Measurements from ENCODE around the gene CYB561A3. TPM values are rescaled to one million over a fixed set of nuclear protein-coding genes. Genes with fewer than 3 reads are reported as not detected.

Gene CYB561A3
- total RNA-seq, 2 experiments from 2014 or later = 43.9 to 51.2 TPM

- peaks cover 5% of the 10 kb centered on the region for H3K4me1 Mint-ChIP-seq
- H3K27ac Mint-ChIP-seq = no peak overlapping the region
These were observed 19.2 kb upstream of the CYB561A3 start for GRCh38 chr11:61380884-61381283.

GRCh38 chr11:61378713-61379313, 17.1 kb upstream of the CYB561A3 start:
- DNase-seq (no peak), ATAC-seq (no peak)
- Mint-ChIP-seq H3K4me3 (no peak overlapping the region), H3K27ac (no peak overlapping the region), H3K9me3 (ENCODE audit: low read depth) (no peaks in the 10 kb centered on the region), H3K36me3 (peaks cover 16% of the 10 kb centered on the region), H3K4me1 (no peaks in the 10 kb centered on the region), H3K27me3 (no peaks in the 10 kb centered on the region)
- CTCF ChIA-PET = interaction anchor here (1.2 kb wide), 1 partner anchor 16 kb away, joined by 4 read pairs; the partner anchor contains the start of gene TMEM138

More at GRCh38 chr11:61380884-61381283, 19.2 kb upstream of the CYB561A3 start:
- Mint-ChIP-seq H3K9me3 (ENCODE audit: low read depth) (no peaks in the 10 kb centered on the region), H3K36me3 (peaks cover 4% of the 10 kb centered on the region), H3K27me3 (no peaks in the 10 kb centered on the region), H3K4me3 (no peak overlapping the region)
- CTCF ChIA-PET = interaction anchor here (0.7 to 1.0 kb wide), 3 partner anchors 39 to 90 kb away, joined by 3 to 5 read pairs (median 4); no protein-coding TSS in a partner anchor
- no peak for DNase-seq
- ATAC-seq = no peak

DNA sequence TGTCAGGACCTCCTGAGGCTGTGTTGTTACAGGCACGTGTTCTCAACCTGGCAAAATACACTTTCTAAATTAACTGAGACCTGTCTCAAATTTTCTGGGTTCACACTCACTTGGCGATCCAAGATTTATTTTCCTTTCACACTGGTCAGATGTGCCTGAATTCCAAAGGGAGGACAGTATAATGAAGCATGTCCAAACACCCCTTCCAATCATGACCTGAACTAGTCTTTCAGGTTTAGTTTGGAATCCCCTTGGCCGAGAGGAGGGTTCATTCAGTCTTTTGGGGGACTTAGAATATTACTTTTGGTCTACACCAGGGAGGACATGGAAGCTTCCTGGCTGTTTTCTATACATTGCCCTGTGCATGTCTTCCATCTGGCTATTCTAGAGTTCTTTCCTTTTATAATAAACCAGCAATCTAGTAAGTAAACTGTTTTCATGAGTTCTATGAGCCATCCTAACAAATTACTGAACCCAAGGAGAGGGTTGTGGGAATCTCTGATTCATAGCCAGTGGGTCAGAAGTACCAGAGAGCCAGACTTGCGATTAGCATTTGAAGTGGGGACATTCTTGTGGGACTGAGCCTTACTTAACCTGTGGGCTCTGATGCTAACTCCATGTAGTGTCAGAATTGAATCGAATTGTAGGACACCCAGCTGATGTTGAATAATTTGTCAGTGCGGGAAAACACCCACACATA, 15.9 kb upstream of the CYB561A3 start:
- H3K27me3 Mint-ChIP-seq = no peaks in the 10 kb centered on the region
- DNase-seq (no peak), ATAC-seq (no peak)
- CTCF ChIA-PET = interaction anchor here (1.2 kb wide), 1 partner anchor 41 kb away, joined by 3 read pairs; no protein-coding TSS in a partner anchor
- no peak overlapping the region for H3K27ac Mint-ChIP-seq
- H3K4me3 Mint-ChIP-seq = no peak overlapping the region
- H3K9me3 Mint-ChIP-seq (ENCODE audit: low read depth) = no peaks in the 10 kb centered on the region
- no peaks in the 10 kb centered on the region for H3K4me1 Mint-ChIP-seq
- H3K36me3 Mint-ChIP-seq = peaks cover 19% of the 10 kb centered on the region

- Mint-ChIP-seq H3K27me3 (no peaks in the 10 kb centered on the region), H3K9me3 (ENCODE audit: low read depth) (peaks cover 2% of the 10 kb centered on the region), H3K4me3 (no peak overlapping the region), H3K27ac (no peak overlapping the region), H3K36me3 (peaks cover 31% of the 10 kb centered on the region), H3K4me1 (no peaks in the 10 kb centered on the region)
- CTCF ChIA-PET = interaction anchor here (0.7 to 2.9 kb wide), 3 partner anchors 10 to 315 kb away, joined by 3 to 18 read pairs (median 3); no protein-coding TSS in a partner anchor
- ATAC-seq = no peak
- no peak for DNase-seq
These were observed 14.1 kb upstream of the CYB561A3 start for GRCh38 chr11:61375761-61376108.

DNA sequence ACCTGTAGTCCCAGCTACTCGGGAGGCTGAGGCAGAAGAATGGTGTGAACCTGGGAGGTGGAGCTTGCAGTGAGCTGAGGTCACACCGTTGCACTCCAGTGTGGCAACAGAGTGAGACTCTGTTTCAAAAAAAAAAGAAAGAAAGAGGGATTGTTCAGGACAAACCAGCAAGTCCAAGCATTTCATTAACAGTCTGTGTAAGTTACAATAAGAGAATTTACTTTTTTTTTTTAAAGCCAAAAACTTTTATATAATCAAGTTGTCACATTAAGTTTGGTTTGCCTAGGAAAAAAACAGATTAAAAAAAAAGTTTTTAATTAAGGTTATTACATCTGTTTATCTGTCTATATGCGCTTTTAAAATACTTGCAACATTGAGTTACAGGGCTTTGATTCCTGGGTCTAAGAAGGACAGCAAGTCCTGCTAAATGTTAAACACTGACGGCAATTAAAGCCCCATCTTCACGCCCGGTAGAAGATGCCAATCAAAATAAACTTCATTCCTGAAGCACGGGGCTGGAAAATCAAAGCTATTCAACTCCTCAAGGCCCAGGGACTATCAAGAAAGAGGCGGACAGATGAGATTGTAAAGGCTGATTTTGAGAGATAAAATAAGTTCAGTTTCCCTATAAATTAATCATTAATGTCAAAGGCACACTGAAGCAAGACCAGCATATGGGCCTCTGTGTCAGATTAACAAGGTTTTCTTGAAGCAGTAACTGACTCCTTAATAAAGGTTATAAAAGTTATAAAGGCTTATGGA, 11.2 kb upstream of the CYB561A3 start:
- ATAC-seq (no peak), DNase-seq (no peak)
- peaks cover 19% of the 10 kb centered on the region for H3K4me1 Mint-ChIP-seq
- CTCF ChIA-PET = interaction anchor here (0.7 to 4.5 kb wide), 3 partner anchors 11 to 63 kb away, joined by 3 to 23 read pairs (median 7); partner anchors contain the start of genes CYB561A3 and TMEM138
- no peak overlapping the region for H3K27ac Mint-ChIP-seq
- H3K4me3 Mint-ChIP-seq = no peak overlapping the region
- no peaks in the 10 kb centered on the region for H3K27me3 Mint-ChIP-seq
- H3K36me3 Mint-ChIP-seq = peaks cover 55% of the 10 kb centered on the region
- peaks cover 2% of the 10 kb centered on the region for H3K9me3 Mint-ChIP-seq (ENCODE audit: low read depth)

DNA sequence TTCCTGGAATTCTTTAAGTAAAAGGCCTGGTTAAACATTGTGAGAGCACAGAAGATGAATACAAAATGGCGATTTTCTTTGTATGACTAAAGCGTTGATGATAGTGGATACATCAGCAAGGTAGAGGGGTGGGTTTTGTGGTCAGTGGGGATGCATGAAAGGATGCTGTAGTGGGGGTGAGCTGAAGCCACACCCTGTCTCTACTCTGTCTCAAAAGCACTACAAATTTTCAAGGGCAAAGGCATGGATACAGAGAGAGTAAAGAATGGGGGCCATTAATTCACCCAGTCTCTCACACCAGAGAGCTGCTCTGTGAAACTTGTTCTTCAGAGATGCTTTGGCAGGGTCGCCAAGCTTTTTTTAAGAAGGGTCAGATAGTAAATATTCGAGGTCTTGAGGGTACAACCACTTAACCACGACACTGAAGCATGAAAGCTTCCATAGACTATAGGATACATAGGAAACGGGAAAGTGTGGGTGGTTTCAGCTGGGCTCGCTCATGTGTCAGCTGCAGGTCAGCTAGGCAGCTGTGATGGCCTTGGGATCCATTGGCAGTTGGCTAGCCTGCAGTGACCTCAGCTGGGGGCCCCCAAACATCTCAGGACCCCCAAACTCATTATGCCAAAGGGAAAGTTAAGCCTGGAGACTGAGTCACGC, 8.8 kb upstream of the CYB561A3 start:
- no peaks in the 10 kb centered on the region for H3K27me3 Mint-ChIP-seq
- H3K36me3 Mint-ChIP-seq = peaks cover 63% of the 10 kb centered on the region
- H3K27ac Mint-ChIP-seq = no peak overlapping the region
- H3K9me3 Mint-ChIP-seq (ENCODE audit: low read depth) = peaks cover 2% of the 10 kb centered on the region
- no peak overlapping the region for H3K4me3 Mint-ChIP-seq
- CTCF ChIA-PET = interaction anchor here (1.2 to 4.5 kb wide), 3 partner anchors 13 to 35 kb away, joined by 3 to 23 read pairs (median 12); no protein-coding TSS in a partner anchor
- DNase-seq (no peak), ATAC-seq (peak; percentile 45)
- peaks cover 19% of the 10 kb centered on the region for H3K4me1 Mint-ChIP-seq

- CTCF ChIA-PET = interaction anchor here (0.7 to 4.5 kb wide), 4 partner anchors 12 to 34 kb away, joined by 3 to 23 read pairs (median 8); partner anchors contain the start of gene TMEM216
- H3K4me3 Mint-ChIP-seq = no peak overlapping the region
- ATAC-seq = no peak
- peaks cover 58% of the 10 kb centered on the region for H3K36me3 Mint-ChIP-seq
- no peak for DNase-seq
- peak overlapping the region; percentile 22 for H3K27ac Mint-ChIP-seq
- peaks cover 19% of the 10 kb centered on the region for H3K4me1 Mint-ChIP-seq
- no peaks in the 10 kb centered on the region for H3K27me3 Mint-ChIP-seq
- H3K9me3 Mint-ChIP-seq (ENCODE audit: low read depth) = peaks cover 2% of the 10 kb centered on the region
These were observed 8.0 kb upstream of the CYB561A3 start for GRCh38 chr11:61369372-61370348.

- DNase-seq (no peak), ATAC-seq (no peak)
- CTCF ChIA-PET = interaction anchor here (4.5 kb wide), 1 partner anchor 17 kb away, joined by 23 read pairs; no protein-coding TSS in a partner anchor
- no peak overlapping the region for H3K4me3 Mint-ChIP-seq
- H3K4me1 Mint-ChIP-seq = peaks cover 23% of the 10 kb centered on the region
- H3K27me3 Mint-ChIP-seq = no peaks in the 10 kb centered on the region
- peaks cover 2% of the 10 kb centered on the region for H3K9me3 Mint-ChIP-seq (ENCODE audit: low read depth)
- no peak overlapping the region for H3K27ac Mint-ChIP-seq
- H3K36me3 Mint-ChIP-seq = peaks cover 61% of the 10 kb centered on the region
These were observed 7.0 kb upstream of the CYB561A3 start for GRCh38 chr11:61368646-61369045.

- no peak overlapping the region for H3K4me3 Mint-ChIP-seq
- peaks cover 2% of the 10 kb centered on the region for H3K9me3 Mint-ChIP-seq (ENCODE audit: low read depth)
- CTCF ChIA-PET = interaction anchor here (1.0 to 16.7 kb wide), 3 partner anchors 25 to 73 kb away, joined by 3 to 180 read pairs (median 3); partner anchors contain the start of genes DDB1 and TKFC
- DNase-seq (no peak), ATAC-seq (no peak)
- H3K36me3 Mint-ChIP-seq = peaks cover 61% of the 10 kb centered on the region
- H3K4me1 Mint-ChIP-seq = peaks cover 35% of the 10 kb centered on the region
- no peak overlapping the region for H3K27ac Mint-ChIP-seq
- H3K27me3 Mint-ChIP-seq = no peaks in the 10 kb centered on the region
These were observed 5.7 kb upstream of the CYB561A3 start for GRCh38 chr11:61367406-61367805.

GRCh38 chr11:61364012-61364675, 2.5 kb upstream of the CYB561A3 start:
- Mint-ChIP-seq H3K4me3 (peak overlapping the region; percentile 99), H3K27ac (peak overlapping the region; percentile 54), H3K9me3 (ENCODE audit: low read depth) (no peaks in the 10 kb centered on the region), H3K4me1 (peaks cover 41% of the 10 kb centered on the region), H3K27me3 (no peaks in the 10 kb centered on the region), H3K36me3 (peaks cover 38% of the 10 kb centered on the region)
- ATAC-seq (no peak), DNase-seq (no peak)
- CTCF ChIA-PET = interaction anchor here (2.3 to 16.7 kb wide), 3 partner anchors 21 to 71 kb away, joined by 10 to 180 read pairs (median 54); partner anchors contain the start of genes DDB1 and TKFC

- DNase-seq = peak; percentile 66
- Mint-ChIP-seq H3K4me3 (peak overlapping the region; percentile 99), H3K27ac (peak overlapping the region; percentile 98), H3K36me3 (peaks cover 30% of the 10 kb centered on the region), H3K9me3 (ENCODE audit: low read depth) (no peaks in the 10 kb centered on the region), H3K27me3 (no peaks in the 10 kb centered on the region), H3K4me1 (peaks cover 40% of the 10 kb centered on the region)
- peak; percentile 17 for ATAC-seq
- CTCF ChIA-PET = interaction anchor here (0.9 to 16.7 kb wide), 11 partner anchors 9 to 84 kb away, joined by 3 to 180 read pairs (median 7); partner anchors contain the start of genes DDB1, TKFC and VWCE
These were observed 827 bp upstream of the CYB561A3 start for GRCh38 chr11:61362542-61362875.
